GM21423 (cell line): ENCODE measurements around the gene USP40.
"Not testable (repeated sequence)": the region's sequence is repeated elsewhere in the genome, so short reads cannot be mapped to it uniquely, and the experiment has no call there.

Experiments
- ATAC-seq: cut with Tn5 transposase; IDR thresholded peaks from one replicate; pipeline ENCODE4 v1.9.1; 2021; ENCODE audit warnings: mild to moderate bottlenecking, moderate library complexity; ENCODE audit not compliant: unreplicated experiment

Gene USP40, protein sequence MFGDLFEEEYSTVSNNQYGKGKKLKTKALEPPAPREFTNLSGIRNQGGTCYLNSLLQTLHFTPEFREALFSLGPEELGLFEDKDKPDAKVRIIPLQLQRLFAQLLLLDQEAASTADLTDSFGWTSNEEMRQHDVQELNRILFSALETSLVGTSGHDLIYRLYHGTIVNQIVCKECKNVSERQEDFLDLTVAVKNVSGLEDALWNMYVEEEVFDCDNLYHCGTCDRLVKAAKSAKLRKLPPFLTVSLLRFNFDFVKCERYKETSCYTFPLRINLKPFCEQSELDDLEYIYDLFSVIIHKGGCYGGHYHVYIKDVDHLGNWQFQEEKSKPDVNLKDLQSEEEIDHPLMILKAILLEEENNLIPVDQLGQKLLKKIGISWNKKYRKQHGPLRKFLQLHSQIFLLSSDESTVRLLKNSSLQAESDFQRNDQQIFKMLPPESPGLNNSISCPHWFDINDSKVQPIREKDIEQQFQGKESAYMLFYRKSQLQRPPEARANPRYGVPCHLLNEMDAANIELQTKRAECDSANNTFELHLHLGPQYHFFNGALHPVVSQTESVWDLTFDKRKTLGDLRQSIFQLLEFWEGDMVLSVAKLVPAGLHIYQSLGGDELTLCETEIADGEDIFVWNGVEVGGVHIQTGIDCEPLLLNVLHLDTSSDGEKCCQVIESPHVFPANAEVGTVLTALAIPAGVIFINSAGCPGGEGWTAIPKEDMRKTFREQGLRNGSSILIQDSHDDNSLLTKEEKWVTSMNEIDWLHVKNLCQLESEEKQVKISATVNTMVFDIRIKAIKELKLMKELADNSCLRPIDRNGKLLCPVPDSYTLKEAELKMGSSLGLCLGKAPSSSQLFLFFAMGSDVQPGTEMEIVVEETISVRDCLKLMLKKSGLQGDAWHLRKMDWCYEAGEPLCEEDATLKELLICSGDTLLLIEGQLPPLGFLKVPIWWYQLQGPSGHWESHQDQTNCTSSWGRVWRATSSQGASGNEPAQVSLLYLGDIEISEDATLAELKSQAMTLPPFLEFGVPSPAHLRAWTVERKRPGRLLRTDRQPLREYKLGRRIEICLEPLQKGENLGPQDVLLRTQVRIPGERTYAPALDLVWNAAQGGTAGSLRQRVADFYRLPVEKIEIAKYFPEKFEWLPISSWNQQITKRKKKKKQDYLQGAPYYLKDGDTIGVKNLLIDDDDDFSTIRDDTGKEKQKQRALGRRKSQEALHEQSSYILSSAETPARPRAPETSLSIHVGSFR

DNA sequence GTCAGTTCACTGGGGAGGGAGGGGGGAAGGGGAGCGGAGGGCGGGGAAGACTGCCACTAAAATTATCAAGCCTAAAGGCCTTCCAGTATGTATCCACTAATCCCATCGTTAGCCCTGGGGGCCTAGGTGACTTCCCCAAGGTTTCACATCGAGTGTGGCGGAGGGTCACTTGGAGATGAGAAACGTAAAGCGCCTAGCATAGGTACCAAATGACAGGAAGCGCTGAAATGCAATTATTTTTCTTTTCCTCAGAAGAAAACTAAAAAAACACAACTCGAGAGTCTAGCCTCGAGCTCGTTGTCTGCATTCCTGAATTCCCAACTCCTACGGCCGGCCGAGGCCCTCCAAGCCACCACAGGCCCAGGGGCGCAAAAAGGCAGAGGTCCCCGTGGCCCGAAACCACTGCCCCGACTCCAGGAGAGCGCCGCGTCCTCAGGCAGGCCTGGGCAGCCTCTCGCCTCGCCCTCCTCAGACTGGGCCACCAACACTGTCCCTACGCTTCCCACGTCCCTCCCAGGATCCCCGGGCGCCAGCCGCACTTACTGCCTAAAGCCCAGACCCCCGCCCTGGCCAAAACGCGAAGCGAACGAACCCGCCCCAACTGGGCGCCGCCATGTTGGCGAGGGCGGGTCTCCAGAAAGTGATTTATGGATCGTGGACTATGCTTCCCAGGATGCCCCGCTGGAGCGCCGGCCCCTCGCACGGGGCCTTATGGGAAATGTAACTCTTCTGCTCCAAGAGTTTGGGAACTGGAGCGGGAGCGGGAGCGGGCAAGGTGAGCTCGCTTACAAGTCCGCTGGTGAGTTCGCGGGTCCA lies at the start of gene USP40:
TSS of gene USP40 (minus strand) at position 642 of the 816 bp plus-strand sequence. CDS start 1,228 bp downstream, outside the sequence.
- ATAC-seq: peak; percentile 78

DNA sequence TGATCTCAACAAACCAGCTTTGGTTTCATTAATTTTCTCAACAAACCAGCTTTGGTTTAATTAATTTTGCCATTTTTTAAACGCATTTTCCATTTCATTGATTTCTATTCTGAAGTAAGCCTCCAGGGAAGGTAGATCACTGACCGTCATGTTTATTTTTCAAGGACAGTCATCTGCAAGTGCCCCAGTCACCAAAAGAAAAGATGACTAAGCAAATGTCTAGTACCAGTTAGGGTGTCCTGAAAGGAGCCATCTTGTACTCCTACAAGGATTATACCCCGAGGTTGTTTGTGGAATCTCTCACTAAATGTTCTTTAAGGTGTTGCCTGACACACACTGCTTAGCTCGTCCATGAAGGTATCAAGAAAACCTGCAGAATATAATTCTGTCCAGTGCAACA lies 44.7 kb upstream of the USP40 start:
- no peak for ATAC-seq

DNA sequence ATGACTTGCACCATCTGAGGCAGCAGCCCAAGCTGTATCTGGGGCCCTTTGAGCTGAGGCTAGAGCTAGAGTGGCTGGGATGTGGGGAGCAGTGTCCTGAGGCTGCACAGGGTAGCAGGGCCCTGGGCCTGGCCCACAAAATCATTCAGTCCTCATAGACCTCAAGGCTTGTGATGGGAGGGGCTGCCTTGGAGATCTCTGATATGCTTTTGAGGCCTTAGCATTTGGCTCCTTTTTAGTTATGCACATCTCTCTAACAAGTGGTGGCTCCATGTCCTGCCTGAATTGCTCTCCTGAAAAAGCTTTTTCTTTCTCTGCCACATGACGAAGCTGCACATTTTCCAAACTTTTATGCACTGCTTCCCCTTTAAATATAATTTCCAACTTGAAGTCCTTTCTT lies 39.1 kb upstream of the USP40 start:
- ATAC-seq: no peak

DNA sequence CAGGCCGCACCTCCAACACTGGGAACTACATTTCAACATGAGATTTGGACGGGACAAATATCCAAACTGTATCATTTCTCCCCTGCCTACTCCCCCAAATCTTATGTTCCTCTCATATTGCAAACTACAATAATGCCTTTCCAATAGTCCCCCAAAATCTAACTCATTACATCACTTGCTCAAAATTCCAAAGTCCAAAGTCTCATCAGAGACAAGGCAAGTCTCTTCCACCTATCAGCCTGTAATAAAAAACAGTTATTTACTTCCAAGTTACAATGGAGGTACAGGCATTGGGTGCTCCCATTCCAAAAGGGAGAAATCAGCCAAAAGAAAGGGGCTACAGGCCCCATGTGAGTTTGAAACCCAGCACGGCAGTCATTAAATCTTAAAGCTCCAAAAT lies 38.2 kb upstream of the USP40 start:
- no peak for ATAC-seq

DNA sequence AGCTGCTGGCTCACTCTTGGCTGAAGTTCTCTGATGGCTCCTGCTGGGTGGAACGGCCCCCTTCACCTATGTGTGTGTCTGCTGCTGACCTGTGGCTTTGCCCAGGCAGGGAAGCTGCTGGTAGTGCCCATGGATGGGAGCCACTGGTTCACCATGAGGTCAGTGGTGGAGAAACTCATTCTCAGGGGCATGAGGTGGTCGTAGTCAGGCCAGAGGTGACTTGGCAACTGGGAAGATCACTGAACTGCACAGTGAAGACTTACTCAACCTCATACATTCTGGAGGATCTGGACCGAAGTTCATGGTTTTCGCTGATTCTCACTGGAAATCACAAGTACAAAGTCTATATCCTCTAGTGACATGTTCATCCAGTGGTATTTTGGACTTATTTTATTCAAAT lies 36.9 kb upstream of the USP40 start:
- no peak for ATAC-seq

DNA sequence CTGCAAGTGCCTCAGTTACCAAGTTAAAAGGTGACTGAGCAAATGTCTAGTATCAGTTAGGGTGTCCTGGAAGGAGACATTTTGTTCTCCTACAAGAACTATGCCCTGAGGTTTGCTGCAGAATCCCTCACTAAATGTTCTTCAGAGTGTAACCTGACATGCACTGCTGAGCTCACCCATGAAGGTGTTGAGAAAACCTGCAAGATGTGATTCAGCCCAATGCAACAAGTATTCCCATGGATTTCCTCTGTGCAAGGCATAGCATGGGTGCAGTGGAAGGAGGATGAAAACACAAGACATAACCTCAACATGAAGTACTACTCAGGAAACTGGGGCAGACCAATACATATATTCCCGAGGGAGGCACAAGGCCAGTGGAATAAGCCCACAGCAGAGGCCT lies 35.5 kb upstream of the USP40 start:
- no peak for ATAC-seq

DNA sequence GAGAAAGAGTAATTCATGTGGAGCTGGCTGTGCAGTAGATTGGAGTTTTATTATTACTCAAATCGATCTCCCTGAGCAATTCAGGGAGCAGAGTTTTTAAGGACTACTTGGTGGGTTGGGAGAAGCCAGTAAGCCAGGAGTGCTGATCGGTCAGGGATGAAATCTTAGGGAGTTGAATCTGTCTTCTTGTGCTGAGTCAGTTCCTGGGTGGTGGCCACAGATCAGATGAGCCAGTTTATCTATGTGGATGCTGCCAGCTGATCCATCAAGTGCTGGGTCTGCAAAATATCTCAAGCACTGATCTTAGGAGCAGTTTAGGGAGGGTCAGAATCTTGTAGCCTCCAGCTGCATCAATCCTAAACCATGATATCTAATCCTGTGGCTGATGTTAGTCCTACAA lies 33.8 kb upstream of the USP40 start:
- no peak for ATAC-seq

DNA sequence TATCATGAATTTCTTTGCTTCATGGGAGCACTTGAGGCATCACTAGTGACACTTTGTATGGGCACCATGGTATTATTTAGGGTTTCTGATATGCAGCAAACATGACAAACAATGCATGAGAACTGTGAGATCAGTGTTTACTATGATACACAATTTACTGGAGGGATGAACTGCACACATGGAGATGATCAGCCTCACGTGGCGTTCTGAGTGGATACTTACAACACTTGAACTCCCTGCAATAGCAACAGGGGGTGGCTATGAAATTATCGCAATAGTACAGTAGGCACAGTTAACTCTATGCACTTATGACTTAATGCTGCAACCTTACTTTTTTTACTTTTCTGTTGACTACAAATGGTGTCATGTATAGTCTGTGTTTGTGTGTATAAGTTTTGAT lies 32.4 kb upstream of the USP40 start:
- no peak for ATAC-seq

DNA sequence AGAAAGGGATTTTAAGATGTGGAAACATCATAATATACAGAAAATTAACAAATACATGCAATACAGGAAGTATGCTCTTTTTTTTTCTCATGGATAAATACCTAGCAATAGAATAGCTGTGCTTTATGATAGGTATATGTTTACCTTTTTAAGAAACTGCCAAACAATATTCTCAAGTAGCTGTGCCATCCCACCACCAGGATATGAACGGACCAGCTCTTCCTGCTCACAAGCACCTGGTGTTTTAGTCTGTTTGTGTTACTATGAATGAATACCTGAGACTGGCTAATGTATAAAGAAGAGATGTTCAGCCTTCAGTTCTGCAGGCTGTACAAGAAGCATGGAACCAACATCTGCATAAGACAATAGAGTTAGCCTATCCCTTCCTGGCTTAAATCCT lies 30.9 kb upstream of the USP40 start:
- ATAC-seq: no peak

DNA sequence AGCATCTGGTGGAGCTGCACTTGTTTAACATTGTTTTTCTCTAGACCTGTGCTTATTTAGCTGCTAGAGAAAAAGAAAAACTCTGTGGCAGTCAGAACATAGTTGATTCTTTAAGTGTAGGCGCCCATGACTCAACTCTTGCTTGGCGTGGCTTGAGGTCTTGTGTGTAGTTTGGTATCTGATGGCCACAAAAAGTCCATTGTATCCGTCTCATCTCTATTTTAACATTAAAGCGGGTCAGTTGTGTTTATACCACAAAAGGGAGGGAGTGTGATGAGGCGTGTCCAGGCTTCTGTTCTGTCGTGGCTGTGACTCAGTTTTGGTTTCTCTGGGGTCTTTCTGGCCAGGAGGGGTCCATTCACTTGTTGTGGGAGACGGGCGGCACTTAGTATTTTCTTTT lies 26.6 kb upstream of the USP40 start:
- peak; percentile 64 for ATAC-seq

DNA sequence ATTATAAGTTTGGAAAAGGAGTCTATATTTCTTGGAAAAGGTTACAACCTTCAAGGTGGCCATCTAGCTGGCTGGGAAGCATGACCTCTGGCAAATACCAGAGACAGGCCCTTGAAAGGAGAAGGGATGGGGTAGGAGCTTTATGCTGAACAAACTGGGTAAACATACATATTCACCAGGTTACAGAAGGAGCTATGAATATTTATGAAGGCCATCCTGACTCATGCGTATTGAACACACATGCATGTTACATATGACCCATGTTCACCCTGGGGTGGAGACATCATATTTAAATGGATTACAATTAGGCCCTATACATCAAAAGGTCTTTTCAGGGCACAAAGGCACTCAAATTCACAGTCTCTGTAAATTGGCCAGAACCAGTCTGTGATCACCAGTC lies 26.1 kb upstream of the USP40 start:
- ATAC-seq: peak; percentile 10

DNA sequence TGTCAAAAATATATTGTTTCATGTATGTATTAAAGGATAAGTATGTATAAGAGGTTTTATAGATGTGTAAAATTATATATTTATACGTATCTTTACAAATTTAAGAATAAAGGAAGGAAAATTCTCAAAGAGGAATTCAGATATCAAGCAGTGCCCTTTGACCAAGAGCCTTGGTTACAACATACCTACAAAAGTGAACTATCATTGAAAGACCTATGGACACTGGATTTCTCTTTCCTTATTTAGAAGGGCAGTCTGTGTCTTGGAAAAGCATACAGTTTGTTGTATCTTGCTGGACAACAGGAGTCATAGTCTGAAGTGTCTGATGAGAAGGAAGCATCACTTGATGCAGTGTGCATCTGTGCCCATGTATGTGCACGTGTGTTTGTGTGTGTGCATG lies 21.8 kb upstream of the USP40 start:
- ATAC-seq: no peak

DNA sequence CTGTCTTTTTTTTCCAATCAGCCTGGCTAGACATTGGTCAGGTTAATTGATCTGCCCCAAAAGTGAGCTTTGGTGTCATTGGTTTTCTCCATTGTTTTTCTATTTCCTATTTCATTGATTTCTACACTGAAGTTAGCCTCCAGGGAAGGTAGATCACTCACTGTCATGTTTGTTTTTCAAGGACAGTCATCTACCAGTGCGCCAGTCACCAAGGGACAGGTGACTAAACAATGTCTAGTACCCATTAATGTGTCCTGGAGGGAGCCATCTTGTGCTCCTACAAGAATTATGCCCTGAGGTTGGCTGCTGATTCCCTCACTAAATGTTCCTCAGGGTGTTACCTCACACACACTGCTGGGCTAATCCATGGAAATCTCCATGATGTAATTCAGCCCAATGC lies 17.6 kb upstream of the USP40 start:
- no peak for ATAC-seq

DNA sequence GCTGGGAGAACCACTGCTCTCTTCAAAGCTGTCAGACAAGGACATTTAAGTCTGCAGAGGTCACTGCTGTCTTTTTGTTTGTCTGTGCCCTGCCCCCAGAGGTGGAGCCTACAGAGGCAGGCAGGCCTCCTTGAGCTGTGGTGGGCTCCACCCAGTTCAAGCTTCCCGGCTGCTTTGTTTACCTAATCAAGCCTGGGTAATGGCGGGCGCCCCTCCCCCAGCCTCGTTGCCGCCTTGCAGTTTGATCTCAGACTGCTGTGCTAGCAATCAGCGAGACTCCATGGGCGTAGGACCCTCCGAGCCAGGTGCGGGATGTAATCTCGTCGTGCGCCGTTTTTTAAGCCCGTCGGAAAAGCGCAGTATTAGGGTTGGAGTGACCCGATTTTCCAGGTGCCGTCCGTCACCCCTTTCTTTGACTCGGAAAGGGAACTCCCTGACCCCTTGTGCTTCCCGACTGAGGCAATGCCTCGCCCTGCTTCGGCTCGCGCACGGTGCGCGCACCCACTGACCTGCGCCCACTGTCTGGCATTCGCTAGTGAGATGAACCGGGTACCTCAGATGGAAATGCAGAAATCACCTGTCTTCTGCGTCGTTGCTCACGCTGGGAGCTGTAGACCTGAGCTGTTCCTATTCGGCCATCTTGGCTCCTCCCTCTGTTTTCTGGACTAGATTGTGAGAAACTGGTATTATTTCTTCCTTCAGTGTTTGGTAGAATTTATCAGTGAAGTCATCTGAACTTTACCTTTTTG lies 16.8 kb upstream of the USP40 start:
- ATAC-seq: not testable (repeated sequence)

DNA sequence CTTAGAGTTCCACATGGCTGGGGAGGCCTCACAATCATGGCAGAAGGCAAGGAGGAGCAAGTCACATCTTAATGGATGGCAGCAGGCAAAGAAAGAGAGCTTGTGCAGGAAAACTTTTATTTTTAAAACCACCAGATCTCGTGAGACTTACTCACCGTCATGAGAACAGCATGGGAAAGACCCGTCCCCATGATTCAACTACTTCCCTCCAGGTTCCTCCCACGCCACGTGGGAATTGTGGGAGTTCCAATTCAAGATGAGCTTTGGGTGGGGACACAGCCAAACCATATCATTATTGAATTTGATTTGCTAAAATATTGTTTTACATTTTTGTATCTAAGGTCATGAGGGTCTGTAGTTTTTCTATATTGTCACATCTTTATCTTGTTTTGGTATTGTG lies 10.8 kb upstream of the USP40 start:
- not testable (repeated sequence) for ATAC-seq

DNA sequence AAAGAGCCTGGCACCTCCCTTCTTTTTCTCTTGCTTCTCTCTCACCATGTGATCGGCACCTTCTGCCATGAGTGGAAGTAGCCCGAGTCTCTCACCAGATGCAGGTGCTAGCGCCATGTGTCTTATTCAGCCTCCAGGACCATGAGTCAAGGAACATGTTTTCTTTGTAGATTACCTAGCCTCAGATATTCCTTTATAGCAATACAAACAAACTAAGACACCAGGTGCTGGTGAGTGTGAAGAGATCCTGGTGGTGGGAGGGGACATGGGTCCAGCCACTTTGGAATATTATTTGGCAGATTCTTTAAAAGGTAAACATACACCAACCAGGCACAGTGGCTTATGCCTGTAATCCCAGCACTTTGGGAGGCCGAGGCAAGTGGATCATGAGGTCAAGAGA lies 5.9 kb upstream of the USP40 start:
- ATAC-seq: no peak

DNA sequence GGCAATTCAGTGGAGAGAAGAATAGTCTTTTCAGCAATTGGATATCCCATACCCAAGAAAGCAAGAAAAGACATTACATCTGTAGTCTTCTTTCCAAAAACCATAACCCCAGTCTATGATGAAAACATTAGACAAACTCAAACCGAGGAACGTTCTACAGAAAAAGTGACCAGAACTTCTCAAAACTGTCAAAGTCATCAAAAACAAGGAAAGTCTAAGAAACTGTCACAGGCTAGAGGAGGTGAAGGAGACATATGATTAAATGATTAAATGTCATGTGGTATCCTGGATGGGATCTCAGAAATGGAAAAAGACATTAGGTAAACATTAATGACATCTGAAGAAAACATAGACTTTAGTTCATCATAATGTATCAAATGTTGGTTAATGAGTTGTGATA lies 4.9 kb upstream of the USP40 start:
- ATAC-seq: no peak

DNA sequence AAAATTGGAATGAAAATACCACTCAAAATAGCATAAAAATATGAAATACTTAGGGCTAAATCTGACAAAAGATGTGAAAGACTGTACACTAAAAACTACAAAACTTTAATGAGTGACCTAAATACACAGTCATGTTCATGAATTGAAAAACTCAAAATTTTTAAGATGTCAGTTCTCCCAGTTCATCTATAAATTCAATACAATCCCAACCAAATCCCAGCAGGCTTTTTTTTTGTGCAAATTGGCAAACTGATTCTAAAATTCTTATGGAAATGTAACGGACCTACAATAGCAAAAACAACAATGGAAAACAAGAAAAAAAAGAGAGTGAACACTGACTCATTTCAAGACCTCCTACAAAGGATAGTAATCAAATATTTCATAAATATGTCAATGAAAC lies 4.4 kb upstream of the USP40 start:
- ATAC-seq: no peak

DNA sequence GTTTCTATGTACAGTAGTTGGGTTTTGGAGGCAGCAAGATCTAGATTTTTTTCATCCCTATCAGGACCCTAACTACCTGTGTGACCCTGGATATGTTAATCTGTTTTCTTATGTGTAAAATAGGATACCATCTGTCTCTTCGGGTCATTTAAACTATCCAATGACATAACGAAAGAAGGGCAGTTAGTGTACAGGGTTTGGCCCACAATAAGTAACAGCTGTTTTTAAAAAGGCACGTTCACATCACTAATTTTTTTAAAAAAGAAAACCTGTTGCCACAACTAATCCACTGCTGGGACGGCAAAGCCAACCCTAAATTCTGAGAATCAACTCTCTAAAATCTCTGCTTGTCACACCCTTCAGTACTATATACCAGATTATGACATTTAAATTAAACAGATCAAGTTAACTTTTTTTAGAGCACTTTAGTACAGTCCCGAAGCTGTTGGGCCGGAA lies 869 bp downstream of the USP40 start:
- no peak for ATAC-seq
